Kidney glomerular epithelial cell (primary cell): ENCODE data around the gene PTPN6.

Experiments used
- DNase-seq: peaks from one replicate; lab custom pipeline; 2025; lab: John Stamatoyannopoulos, UW

The PTPN6 gene

DNA sequence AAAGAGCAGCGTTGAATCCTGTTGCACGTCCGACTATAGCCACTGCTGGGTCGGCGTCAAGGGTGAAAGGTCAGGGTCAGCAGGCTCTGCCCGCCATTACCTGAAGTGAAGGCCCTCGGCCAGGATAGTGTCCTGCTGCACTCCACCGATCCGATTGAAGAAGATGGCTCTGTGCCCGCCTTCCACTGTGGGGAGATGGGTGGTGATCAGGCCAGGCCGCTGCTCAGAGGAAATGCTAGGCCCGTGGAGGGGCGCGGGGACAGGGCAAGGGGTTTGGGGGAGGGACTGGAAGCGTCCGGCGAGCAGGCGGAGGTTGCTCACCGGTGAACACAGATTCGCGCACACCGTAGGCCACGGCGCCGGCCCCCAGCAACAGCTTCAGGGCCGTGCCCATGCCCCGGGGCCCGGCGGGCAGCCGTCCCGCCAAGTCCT, 19.0 kb downstream of the PTPN6 start:
- no peak for DNase-seq

DNA sequence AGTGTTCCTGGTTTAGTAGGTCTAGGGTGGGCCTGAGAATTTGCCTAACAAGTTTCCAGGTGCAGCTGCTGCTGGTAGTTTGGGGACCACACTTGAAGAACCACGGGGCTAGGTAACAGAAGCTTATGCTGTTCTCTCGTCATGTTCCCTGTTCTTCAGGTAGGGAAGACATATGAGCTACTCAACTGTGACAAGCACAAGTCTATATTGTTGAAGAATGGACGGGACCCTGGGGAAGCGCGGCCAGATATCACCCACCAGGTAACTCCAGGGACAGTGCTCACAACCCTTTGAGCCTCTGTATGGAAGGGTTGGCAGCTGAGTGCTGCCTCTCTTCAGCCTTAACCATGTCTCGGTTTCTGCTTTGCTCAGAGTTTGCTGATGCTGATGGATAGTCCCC, 23.0 kb downstream of the PTPN6 start:
- DNase-seq = no peak

DNA sequence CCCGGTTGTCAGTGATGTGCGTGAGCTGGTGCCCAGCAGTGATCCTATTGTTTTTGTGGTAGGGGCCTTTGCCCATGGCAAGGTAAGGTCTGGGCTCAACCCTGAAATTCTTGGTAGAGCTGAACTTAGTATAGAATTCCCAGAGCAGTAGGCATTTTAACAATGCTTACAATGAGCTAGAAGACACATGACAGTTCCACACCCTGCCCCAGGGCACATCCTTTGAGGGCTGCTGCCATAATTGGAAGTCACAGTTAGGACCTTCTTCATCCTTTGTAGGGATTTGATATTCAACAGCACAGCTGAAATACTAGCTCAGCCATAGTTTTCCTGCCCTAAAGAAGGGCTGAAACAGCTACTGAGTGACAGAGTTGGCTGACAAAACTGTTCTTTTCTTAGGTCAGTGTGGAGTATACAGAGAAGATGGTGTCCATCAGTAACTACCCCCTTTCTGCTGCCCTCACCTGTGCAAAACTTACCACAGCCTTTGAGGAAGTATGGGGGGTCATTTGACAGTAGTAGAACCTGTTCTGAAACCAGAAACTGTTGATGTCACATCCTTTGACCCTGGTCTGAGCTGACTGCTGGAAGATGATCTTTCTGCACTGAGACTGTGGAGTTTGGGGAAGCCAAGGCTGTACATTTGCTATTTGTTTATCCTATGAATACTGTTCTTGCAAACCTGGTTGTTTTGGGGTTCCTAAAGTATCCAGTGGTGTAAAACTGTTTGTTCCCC, 24.3 kb downstream of the PTPN6 start:
- no peak for DNase-seq

- no peak for DNase-seq
Observed at GRCh38 chr12:6977653-6978052, 26.5 kb downstream of the PTPN6 start.

DNA sequence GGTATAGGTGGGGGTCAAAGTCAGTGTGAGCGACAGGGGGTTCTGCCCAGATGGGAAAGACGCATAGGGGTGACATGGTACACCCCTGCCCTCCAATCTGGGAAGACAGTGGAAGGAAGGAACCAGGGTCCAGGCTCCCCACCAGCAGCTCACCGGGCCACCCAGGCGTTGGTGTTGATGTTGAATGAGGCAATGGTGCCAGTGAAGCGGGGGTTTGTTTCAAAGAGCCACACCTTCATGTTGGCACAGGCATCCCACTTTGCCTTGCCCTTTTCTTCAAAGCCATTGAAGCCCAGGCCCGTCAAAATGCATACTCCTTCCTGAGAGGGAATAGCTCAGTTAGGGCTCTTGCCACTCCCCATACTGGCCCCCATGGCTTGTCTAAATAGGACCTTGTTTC, 27.0 kb downstream of the PTPN6 start:
- DNase-seq = no peak

- no peak for DNase-seq
Observed at GRCh38 chr12:6978611-6979011, 27.5 kb downstream of the PTPN6 start.

DNA sequence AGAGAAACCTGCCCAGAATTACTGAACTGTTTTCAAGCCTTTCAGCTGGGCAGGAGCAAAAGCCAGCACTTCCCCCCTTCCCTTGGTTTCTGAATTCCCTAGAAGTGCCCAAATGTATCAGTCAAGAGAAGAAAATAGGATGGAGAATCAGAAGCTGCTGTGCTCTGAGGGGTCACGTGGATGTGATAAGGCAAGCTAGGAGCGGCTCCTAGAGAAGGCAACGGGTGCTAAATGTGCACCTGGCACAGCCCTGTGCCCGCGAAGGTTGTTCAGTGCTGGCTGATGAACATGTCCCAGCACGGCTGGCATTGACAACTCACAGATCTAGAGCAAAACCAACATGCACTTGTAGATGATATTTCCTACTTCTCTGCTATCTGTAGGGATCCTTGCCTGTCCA, 27.9 kb downstream of the PTPN6 start:
- no peak for DNase-seq

- no peak for DNase-seq
Observed at GRCh38 chr12:6979453-6979852, 28.3 kb downstream of the PTPN6 start.

DNA sequence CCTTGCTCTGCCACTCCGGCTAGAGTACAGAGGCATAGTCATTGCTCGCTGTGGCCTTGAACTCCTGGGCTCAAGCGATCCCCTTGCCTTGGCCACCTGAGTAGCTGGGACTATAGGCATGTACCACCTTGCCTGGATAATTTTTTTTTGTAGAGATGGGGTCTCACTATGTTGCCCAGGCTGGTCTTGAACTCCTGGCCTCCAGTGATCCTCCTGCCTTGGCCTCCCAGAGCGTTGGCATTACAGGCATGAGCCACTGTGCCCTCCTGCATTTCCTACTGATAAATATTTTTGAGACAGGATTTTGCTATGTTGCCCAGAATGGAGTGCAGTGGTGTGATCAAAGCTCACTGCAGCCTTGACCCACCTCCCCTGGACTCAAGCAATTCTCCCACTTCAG, 28.9 kb downstream of the PTPN6 start:
- no peak for DNase-seq

DNA sequence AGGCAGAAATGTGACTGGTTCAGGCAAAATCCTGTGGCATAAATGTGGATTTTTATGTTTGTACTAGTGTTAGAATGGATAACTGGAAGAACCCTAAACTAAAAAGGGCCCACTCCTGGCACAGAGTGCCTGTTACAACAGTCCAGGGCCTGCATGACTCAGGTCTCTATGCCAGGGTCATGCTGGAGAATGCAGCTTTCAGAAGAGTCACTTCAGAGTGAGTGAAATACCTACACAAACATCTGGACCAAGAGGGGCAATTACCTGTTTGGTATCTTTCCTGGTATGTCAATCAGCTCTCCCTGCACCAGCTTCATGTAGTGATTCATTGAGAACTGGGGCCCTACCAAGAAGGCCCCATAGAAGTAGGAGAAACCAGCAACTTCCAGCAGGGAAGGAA, 29.6 kb downstream of the PTPN6 start:
- DNase-seq = no peak

GRCh38 chr12:6981152-6982052, 30.2 kb downstream of the PTPN6 start:
- DNase-seq = no peak

DNA sequence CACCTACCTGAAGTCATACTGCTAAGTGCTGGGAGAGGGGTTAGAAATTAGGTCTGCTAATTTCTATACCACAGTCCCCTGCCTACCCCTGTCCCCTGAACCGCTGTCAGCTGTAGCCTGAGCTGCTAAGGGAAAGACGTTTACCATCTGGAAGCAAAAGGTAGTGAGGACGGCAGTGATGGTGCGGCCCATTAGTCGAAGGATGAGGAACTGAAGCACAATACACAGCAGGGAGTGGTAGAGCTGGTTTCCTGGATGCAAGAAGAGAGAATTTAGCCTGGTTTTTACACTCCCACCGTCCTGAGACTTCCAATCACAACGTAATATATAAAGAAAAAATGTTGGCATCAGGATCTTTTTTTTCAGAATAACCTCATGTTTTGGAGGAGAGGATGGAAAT, 31.4 kb downstream of the PTPN6 start:
- no peak for DNase-seq

GRCh38 chr12:6987956-6988553, 36.9 kb downstream of the PTPN6 start:
- DNase-seq = no peak

DNA sequence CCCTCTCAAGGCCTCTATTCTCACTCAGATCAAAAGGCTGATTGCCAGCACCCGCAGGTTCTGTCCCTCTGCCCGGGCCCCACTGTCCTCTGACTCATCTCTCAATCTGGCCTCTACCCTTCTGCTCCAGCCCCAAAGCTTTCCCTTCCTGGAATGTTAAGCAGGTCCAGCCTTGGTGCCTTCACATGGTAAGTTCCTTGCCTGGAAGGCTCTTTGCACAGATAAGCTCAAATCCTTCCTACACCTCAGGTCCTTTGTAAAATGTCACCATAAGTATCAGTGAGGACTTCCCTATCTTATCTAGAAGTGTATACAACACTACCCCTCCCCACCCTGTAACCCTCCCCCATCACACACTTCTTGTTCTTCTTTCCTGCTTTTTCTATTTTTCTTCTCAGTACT, 44.9 kb downstream of the PTPN6 start:
- no peak for DNase-seq

DNA sequence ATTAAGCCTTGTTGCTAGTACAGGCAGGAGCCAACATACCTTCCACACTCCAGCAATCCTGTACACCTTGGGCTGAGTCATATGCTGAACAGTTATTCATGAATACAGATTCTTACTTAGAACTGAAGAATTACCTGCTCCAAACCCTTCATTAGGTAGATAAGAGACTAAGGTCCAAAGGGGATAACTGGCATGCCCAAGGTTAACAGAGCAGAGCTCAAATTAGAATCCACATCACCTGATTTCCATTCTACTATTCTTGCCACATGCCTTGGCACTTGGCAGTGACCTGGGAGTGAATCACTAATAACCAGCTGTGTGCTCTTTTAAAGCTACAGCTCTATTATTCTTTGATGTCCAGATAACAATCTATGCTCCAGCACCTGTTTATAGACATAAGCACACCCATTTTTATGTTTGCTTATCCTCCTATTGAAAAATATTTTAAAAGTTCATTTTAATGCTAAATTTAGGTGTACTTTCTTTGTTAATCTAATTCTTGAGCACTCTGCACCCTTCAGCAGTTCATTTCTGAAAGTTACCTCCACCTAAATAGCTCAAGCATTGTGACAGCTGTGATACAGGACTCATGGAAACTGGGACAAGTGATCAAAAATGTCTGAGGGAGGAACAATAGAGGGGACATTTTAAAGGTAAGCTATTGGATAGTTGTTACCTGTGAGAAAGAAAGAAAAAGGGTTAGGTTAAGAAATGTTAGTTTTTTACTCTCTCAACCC, 47.7 kb downstream of the PTPN6 start:
- peak; percentile 64 for DNase-seq

- no peak for DNase-seq
Observed at GRCh38 chr12:7001921-7002591, 50.9 kb downstream of the PTPN6 start.

DNA sequence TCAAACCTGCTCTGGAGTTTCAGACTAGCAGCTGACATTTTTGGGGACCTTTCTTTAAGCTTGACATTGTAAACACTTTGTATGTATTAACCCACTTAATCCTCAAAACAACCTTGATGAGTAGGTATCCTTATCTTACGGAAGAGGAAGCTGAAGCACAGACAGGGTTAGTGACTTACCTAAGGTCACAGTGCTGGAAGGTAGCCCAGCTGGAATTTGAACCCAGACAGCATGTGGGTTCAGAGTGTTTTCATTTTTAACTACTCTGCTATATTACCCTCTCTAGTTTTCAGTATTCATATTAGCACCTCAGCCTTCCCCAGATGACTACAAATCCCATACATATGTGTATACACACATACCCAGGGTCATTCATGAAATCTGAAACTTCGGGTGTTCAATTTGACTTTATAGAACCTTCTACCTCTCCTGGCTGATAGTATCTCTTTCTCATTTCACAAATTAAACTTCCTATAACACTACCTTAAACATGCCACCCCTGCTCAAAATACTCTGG, 53.2 kb downstream of the PTPN6 start:
- no peak for DNase-seq

GRCh38 chr12:7004840-7005239, 53.7 kb downstream of the PTPN6 start:
- DNase-seq = no peak

DNA sequence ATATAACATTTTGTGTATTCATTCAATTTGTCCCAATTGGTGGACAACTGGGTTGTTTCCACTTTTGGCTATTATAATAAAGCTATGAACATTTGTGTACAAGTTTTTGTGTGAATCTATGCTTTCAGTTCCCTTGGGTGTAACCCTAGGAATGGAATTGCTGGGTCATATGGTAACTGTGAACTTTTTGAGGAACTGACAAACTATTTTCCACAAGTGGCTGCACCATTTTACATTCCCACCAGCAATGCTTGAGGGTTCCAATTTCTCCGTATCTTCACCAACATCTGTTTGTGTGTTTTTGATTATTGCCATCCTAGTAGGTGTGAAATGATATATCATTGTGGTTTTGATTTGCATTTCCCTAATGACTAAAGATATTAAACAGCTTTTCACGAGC, 54.2 kb downstream of the PTPN6 start:
- DNase-seq = no peak

GRCh38 chr12:7006639-7007038, 55.5 kb downstream of the PTPN6 start:
- no peak for DNase-seq

DNA sequence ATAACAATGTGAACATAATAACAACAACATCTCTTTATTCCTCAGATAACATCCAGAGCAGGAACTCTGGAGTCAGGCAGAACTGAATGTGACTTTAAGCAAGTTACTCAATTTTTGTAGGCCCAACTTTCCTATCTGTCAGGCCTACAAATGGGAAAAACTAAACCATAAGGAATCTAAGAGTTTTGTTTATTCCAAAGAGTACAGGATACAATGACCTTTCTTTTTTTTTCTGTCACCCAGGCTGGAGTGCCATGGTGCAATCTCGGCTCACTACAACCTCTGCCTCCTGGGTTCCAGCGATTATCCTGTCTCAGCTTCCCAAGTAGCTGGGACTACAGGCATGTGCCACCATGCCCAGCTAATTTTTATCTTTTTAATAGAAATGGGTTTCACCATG, 57.7 kb downstream of the PTPN6 start:
- no peak for DNase-seq
